Esophagus muscularis mucosa (tissue), 3 donors: ENCODE data around the gene PNMA1.

ENCODE experiments used
- CTCF ChIP-seq, 3 experiments: fragments of 200-600 bp in 2 of 3; fragments of 450-650 bp in 1 of 3; sonication (generic) in 2 of 3; IDR thresholded peaks; one replicate each; pipeline ENCODE4 v1.5.1; 2017 to 2019; ENCODE audit warnings: antibody characterized with exemption in 3 of 3, mild to moderate bottlenecking in 2 of 3, moderate library complexity in 1 of 3
- POLR2AphosphoS5 ChIP-seq, 2 donors: sonication (generic); formaldehyde crosslinking; IDR thresholded peaks; one replicate each; pipeline ENCODE4 v1.6.1; 2017; ENCODE audit warnings: antibody characterized with exemption in 2 of 2

DNA sequence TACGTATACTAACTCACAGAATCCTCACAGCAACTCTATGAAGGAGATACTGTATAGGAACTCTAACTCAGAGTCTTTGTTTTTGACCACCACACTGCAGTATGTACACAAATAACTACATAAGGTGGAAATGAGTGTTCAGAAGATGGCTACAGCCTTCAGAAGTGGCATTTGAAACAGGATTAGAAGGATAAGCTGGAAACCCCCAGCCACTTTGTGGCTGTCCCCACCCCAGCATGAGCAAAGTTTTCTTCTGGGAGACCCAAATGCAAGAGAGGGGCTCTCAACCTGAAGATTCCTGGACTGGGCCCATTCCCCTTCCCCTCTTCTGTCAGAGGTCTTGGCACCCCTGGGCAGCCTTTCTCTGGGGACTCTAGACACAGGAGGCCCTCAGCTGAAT, 43.2 kb upstream of the PNMA1 start:
- no peak for TF ChIP-seq POLR2AphosphoS5 (IDR thresholded peaks at IDR 0.05)
- TF ChIP-seq CTCF (IDR thresholded peaks at IDR 0.05): no peak
